Measurements from ENCODE around the gene SLC35F3.

SLC35F3 gene

DNA sequence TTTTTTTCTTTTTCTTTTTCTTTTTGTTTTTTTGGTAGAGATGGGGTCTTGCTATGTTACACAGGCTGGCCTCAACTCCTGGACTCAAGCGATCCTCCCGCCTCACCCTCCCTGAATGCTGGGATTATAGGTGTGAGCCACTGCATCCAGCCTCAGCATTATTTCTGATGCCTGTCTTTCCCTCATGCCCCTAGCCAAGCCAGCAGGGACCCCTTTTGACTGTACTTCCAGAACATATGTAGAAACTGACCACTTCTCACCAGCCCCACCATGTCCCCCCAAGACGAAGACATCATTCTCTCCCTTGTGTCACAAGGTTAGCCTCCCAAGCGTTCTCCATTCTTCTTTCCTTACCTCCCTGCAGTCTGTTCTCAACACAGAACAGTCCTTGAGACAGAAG lies 360.8 kb downstream of the SLC35F3 start:
- TF ChIP-seq JUND (IDR thresholded peaks at IDR 0.05; ENCODE audit: low read depth): no peak

DNA sequence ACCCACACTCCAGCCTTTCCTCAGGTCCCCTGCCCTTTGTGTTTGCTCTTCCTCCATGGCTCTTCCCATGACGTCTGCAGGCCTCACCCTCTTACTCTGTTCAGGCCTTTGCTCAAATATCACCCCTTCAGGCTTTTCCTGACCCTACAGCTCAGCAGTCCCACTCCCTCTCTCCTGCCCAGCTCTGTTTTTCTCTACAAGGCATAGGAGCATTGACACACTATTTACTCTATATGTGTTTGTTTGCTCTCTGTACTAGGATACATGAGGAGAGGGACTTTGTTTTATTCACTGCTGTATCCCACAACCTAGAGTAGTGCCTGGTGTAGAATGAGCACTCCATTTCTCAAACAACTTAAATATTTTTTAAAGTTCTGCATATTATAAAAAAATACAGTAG lies 361.4 kb downstream of the SLC35F3 start:
- in situ Hi-C loops (cut with HindIII; ENCODE audit: low pct_unique_long_range_greater_than_20kb, low sequenced_read_pairs): no loop called here
- TF ChIP-seq JUND (IDR thresholded peaks at IDR 0.05; ENCODE audit: low read depth): no peak
- no peak for DNase-seq (ENCODE audit: low read depth in 1 of 2, low spot score in 1 of 2)

More for the DNA sequence above, 360.8 kb downstream of the SLC35F3 start:
- DNase-seq (ENCODE audit: low read depth in 1 of 2, low spot score in 1 of 2): no peak
- in situ Hi-C loops (cut with HindIII; ENCODE audit: low pct_unique_long_range_greater_than_20kb, low sequenced_read_pairs): no loop called here

DNA sequence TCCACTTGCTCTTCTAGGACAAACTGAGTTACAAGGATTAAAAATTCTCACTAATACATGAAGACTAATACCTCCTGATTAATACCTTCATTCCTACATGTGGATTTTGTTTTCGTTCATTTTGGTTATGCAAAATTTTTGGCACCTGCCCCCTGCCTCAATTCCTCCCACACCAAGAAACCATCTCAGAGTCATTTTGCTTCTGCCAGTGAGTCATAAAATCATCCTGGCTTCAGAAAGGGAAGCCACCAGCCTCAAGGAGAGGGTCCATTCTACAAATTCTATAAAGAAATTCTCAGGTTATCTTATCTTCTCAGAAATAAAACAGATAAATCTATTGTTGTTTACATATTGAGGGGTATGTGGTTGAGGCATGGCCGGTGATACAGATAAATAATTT lies 365.6 kb downstream of the SLC35F3 start:
- no peak for TF ChIP-seq JUND (IDR thresholded peaks at IDR 0.05; ENCODE audit: low read depth)
- in situ Hi-C loops (cut with HindIII; ENCODE audit: low pct_unique_long_range_greater_than_20kb, low sequenced_read_pairs): no loop called here
- no peak for DNase-seq (ENCODE audit: low read depth in 1 of 2, low spot score in 1 of 2)

GRCh38 chr1:234270581-234271242 lies 366.2 kb downstream of the SLC35F3 start:
- DNase-seq (ENCODE audit: low read depth in 1 of 2, low spot score in 1 of 2): no peak
- no peak for TF ChIP-seq JUND (IDR thresholded peaks at IDR 0.05; ENCODE audit: low read depth)
- in situ Hi-C loops (cut with HindIII; ENCODE audit: low pct_unique_long_range_greater_than_20kb, low sequenced_read_pairs): no loop called here

DNA sequence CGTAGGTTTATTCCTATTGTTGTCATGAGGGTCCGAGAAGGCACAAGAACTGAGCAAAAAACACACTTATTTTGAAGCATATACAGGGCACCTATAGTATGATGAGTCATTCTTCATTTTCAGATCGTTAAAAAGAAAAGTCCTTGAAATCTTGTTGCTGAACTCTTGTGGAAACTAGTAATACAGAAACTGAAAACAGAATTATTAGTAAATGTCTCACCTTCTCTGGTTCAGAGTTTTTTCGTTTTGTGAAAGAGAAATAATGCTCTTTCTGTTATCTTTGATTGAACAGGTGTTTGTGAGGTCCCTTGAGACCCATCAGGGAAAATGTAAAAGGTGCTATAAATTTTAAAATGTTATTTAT lies 366.7 kb downstream of the SLC35F3 start:
- in situ Hi-C loops (cut with HindIII; ENCODE audit: low pct_unique_long_range_greater_than_20kb, low sequenced_read_pairs): no loop called here

GRCh38 chr1:234272656-234273312 lies 368.3 kb downstream of the SLC35F3 start:
- no peak for TF ChIP-seq JUND (IDR thresholded peaks at IDR 0.05; ENCODE audit: low read depth)
- in situ Hi-C loops (cut with HindIII; ENCODE audit: low pct_unique_long_range_greater_than_20kb, low sequenced_read_pairs): no loop called here
- DNase-seq (ENCODE audit: low read depth in 1 of 2, low spot score in 1 of 2): no peak

More for the DNA sequence above, 366.7 kb downstream of the SLC35F3 start:
- TF ChIP-seq JUND (IDR thresholded peaks at IDR 0.05; ENCODE audit: low read depth): no peak
- no peak for DNase-seq (ENCODE audit: low read depth in 1 of 2, low spot score in 1 of 2)

- in situ Hi-C loops (cut with HindIII; ENCODE audit: low pct_unique_long_range_greater_than_20kb, low sequenced_read_pairs): no loop called here
- TF ChIP-seq JUND (IDR thresholded peaks at IDR 0.05; ENCODE audit: low read depth): no peak
- DNase-seq (ENCODE audit: low read depth in 1 of 2, low spot score in 1 of 2): no peak
Observed at GRCh38 chr1:234273981-234274380, 369.5 kb downstream of the SLC35F3 start.

DNA sequence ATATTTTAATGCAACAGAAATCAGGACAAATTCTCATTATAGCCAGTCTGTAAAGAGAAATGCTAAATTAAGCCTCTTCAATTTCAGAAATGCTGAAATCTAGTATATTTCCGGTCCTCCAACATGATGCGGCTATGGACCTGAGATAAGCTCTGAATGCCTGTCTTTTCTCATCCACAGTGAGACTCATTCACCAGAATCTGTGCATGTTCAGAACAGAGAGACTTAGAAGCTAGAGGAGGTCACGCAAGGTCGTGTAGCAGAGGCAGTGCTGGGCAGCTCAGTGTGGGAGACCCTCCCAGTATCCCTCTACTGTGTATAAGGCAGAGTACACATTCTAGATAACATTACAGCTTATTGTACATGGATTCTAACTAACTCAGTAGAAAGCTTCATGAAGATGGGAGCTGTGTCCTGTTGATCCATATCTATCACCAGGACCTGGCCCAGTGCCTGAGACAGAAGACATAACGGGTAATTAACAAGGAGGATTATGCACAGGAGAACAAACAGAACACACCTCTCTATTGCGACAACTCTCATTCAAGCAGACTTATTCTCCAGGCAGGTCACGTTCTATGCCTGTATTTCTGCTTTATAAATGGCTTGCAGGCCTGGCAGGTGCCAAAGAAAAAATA lies 371.8 kb downstream of the SLC35F3 start:
- in situ Hi-C loops (cut with HindIII; ENCODE audit: low pct_unique_long_range_greater_than_20kb, low sequenced_read_pairs): no loop called here
- no peak for TF ChIP-seq JUND (IDR thresholded peaks at IDR 0.05; ENCODE audit: low read depth)
- DNase-seq (ENCODE audit: low read depth in 1 of 2, low spot score in 1 of 2): no peak

DNA sequence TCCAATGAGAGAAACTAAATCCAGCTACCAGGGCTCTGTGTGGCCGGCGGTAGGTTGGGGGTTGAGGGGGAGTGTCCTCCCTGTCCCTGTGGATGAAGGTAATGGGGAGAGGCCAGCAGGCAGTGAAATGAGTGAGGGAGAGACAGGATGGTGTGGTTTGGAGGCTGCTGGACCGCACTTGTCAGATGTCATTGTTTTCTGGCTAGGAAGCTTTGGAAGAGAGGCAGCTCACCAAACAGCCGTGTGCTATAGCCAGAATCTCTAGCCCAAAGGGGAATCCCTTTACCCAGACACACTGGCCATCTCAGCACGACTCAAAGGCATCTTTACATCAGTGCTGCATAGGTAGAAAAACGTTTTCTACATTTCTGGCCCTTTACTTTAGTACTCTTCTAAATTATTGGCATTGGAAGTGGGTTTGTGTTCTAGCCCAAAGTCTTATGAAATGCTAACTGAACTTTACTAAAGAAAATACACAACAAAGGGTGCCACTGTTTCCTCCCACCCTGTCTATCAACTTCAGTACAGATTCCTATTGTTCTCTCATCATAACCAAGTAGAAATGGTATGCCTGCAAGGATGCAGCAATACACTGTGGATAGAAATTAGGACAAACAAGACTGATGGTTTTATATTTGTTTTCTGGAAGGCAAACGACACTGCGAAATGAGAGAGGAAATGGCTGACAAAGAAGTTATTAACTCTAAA lies 372.8 kb downstream of the SLC35F3 start:
- no peak for TF ChIP-seq JUND (IDR thresholded peaks at IDR 0.05; ENCODE audit: low read depth)
- in situ Hi-C loops (cut with HindIII; ENCODE audit: low pct_unique_long_range_greater_than_20kb, low sequenced_read_pairs): no loop called here
- DNase-seq (ENCODE audit: low read depth in 1 of 2, low spot score in 1 of 2): no peak

GRCh38 chr1:234279021-234279420 lies 374.5 kb downstream of the SLC35F3 start:
- in situ Hi-C loops (cut with HindIII; ENCODE audit: low pct_unique_long_range_greater_than_20kb, low sequenced_read_pairs): no loop called here
- DNase-seq (ENCODE audit: low read depth in 1 of 2, low spot score in 1 of 2): no peak
- no peak for TF ChIP-seq JUND (IDR thresholded peaks at IDR 0.05; ENCODE audit: low read depth)

DNA sequence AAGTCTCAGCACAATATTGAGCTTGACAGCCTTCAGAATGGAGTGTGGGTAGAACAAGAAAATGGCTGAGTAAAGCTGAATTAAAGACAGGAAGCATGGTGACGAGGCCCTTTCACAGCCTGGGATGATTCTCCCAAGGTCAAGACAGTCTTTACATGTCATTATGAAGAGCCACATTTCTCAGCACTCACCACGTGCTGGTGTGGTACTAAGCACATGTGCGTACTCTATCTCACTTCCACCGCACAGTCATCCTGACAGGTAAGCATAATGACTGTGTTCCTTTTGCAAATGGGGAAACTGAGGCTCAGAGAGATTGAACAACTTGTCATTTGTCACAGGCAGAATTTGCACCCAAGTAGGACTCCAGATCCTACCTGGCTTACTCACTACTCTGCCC lies 376.0 kb downstream of the SLC35F3 start:
- in situ Hi-C loops (cut with HindIII; ENCODE audit: low pct_unique_long_range_greater_than_20kb, low sequenced_read_pairs): no loop called here
- TF ChIP-seq JUND (IDR thresholded peaks at IDR 0.05; ENCODE audit: low read depth): no peak
- DNase-seq (ENCODE audit: low read depth in 1 of 2, low spot score in 1 of 2): no peak

DNA sequence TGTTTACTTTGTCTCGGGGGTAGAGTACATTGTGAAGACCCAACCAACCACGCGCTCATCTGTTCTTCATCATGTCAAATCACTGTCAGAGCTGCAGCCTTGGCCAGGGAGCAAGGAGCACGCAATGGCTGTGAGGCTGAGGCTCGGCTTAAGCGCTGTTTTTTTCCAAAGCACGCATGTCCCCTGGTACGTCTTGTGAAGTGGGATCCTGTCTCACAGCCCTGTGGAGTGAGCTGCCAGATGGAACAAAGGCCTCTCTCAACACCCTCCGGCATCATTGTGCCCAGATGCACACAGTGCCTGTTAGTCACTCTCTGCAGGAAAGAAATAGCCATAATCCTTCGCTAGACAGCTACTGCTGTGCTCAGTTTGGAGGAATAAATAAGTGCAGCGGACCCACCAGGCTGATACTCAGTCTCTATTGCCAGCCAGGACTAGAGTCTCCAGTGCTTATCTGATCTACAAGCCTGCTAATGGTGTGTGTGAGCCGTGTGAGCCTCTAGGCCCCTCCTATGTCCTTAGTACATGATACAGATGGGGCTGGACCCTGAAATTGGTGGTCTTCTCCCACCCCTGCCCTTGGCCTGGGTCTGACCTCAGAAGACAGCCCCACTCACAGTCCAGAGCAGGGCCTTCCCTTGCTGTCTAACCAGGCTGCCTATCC lies 377.5 kb downstream of the SLC35F3 start:
- no peak for DNase-seq (ENCODE audit: low read depth in 1 of 2, low spot score in 1 of 2)
- TF ChIP-seq JUND (IDR thresholded peaks at IDR 0.05; ENCODE audit: low read depth): no peak
- in situ Hi-C loops (cut with HindIII; ENCODE audit: low pct_unique_long_range_greater_than_20kb, low sequenced_read_pairs): no loop called here

Data from T47D (cell line).